Activated CD8-positive, alpha-beta memory T cell treated with anti-CD3 and anti-CD28 coated beads, Interleukin-2, amount 50 U/mL, for 24 hours (primary cell): ENCODE results near the gene MYMX.

ENCODE experiments used
- DNase-seq: peaks from one replicate; pipeline ENCODE4 v3.0.0-alpha.2; 2020; ENCODE audit errors: extremely low read depth

MYMX gene

GRCh38 chr6:44232676-44233566 lies 16.2 kb downstream of the MYMX start:
- no peak for DNase-seq

DNA sequence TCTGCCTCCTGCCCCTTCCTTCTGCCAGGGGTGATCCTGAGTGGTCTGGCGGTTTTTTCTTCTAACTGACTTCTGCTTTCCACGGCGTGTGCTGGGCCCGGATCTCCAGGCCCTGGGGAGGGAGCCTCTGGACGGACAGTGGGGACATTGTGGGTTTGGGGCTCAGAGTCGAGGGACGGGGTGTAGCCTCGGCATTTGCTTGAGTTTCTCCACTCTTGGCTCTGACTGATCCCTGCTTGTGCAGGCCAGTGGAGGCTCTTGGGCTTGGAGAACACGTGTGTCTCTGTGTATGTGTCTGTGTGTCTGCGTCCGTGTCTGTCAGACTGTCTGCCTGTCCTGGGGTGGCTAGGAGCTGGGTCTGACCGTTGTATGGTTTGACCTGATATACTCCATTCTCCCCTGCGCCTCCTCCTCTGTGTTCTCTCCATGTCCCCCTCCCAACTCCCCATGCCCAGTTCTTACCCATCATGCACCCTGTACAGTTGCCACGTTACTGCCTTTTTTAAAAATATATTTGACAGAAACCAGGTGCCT lies 16.9 kb downstream of the MYMX start:
- no peak for DNase-seq

GRCh38 chr6:44234101-44235025 lies 17.6 kb downstream of the MYMX start:
- DNase-seq = no peak

GRCh38 chr6:44235269-44235668 lies 18.5 kb downstream of the MYMX start:
- DNase-seq = no peak

- no peak for DNase-seq
Observed at GRCh38 chr6:44235891-44236516, 19.3 kb downstream of the MYMX start.

GRCh38 chr6:44237021-44237812 lies 20.5 kb downstream of the MYMX start:
- DNase-seq = peak; percentile 49

GRCh38 chr6:44237813-44238433 lies 21.2 kb downstream of the MYMX start:
- peak; percentile 61 for DNase-seq

GRCh38 chr6:44238687-44239350 lies 22.1 kb downstream of the MYMX start:
- no peak for DNase-seq

DNA sequence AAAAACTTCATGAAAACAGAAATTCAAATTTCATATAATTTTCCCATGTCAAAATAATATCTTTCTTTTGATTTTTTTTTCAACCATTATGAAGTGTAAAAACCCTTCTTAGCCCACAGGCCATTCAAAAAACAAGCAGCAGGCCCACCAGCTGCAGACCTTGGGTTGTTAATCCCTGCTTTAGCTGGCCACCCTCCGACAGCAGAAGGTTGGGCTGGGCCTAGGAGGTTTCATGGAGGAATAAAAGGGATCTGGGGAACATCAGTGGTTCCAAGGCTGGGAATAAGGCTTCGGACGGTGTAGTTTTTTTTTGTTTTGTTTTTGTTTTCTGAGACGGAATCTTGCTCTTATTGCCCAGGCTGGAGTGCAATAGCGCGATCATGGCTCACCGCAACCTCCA lies 26.6 kb downstream of the MYMX start:
- no peak for DNase-seq

DNA sequence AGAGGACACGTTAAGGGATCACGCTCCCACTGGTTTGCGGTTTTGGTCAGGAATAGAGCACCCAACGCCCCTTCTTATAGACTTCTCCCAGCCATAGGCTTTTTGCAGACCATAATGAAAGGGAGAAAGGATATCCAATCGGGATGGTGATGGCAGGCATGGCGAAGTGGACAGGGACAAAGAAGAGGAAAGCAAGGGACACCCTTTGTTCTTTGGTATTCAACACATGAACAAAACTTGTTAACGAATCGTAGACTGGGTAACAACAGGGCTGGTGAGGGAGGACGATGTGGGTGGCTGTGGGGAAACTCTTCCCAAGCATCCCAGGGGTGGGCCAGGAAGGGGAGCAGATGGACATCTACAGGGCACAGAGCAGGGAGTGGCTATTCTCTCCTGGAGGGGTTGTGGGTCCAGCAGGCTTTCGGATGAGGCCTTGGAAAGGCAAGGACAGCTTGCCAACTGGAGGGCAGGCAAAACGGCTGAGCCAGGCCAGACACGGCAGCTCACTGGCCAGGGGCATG lies 28.7 kb downstream of the MYMX start:
- DNase-seq = no peak

DNA sequence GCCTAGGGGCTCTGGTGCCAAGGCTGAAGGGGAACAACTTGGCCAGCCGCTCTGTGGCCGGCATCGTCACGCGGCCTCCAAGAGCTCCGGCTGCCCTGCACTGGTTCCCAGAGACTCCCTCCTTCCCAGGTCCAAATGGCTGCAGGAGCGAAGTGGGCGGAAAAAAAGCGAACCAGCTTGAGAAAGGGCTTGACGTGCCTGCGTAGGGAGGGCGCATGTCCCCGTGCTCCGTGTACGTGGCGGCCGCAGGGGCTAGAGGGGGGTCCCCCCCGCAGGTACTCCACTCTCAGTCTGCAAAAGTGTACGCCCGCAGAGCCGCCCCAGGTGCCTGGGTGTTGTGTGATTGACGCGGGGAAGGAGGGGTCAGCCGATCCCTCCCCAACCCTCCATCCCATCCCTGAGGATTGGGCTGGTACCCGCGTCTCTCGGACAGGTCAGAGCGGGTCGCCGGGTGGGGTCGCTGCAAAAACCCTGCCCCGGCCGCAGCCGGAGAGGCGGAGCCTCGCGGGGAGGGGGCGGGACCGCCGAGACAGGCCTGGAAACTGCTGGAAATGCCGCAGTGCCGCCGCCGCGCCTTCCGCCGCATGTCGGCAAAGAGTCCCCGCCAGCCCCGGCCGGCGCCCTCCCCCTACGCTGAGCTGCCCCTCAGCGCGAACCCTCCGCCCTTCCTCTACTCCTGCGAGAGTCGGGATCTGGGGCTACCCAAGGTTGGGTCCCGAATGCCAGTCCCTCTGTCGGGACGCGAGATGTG lies 29.4 kb downstream of the MYMX start:
- peak; percentile 69 for DNase-seq

- peak; percentile 95 for DNase-seq
Observed at GRCh38 chr6:44246663-44247337, 30.1 kb downstream of the MYMX start, which contains the start of gene HSP90AB1. Gene HSP90AB1 (plus strand): TSS chr6:44247101. CDS start chr6:44248630, 1,529 bp downstream.

DNA sequence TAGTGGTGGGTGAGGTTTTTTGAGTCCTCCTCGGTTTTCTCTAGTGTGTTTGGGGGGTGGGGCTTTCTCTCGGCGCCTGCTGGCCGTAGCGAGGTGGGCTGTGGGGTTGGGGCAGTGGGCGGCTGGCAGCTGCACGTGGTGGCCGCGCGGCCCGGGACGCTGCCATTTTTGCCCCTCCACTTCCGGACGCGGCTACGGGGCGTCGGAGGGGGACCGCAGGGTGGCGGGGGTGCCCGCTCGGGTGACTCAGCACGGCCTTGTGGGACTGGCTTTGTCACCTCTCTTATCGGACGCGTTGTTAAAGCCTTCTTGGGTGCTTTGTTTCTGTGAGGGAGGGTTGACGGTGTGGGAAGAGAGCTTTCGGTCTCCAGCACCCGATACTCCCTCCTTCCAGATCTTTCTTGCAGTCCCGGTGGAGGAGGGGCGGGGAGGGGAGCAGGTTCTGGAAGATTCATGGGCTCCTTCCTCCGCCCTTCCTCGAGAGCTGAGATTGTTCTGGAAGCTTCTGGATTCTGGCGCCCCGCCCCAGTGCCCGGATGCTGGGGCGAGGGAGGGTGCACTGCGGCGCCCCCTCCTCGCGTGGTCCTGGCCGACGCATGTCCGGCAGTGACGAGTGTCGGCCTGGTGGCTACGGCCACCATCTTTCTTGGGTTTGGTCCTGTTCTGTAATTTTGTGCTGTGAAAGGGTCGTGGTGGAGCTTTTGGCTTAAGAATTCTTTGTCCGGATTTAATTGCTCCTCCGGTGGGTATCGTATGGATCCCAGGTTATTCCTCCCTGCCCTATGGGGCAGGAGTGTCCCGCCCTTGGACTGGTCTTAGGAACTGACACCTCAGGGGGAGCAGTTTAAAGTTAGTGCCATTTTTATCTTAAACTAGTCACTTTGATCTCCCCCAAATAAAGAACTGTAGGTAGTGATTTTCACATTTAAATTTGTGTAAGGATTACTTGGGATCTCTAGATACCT lies 30.9 kb downstream of the MYMX start:
- peak; percentile 78 for DNase-seq

- no peak for DNase-seq
Observed at GRCh38 chr6:44248579-44248978, 31.9 kb downstream of the MYMX start.

DNA sequence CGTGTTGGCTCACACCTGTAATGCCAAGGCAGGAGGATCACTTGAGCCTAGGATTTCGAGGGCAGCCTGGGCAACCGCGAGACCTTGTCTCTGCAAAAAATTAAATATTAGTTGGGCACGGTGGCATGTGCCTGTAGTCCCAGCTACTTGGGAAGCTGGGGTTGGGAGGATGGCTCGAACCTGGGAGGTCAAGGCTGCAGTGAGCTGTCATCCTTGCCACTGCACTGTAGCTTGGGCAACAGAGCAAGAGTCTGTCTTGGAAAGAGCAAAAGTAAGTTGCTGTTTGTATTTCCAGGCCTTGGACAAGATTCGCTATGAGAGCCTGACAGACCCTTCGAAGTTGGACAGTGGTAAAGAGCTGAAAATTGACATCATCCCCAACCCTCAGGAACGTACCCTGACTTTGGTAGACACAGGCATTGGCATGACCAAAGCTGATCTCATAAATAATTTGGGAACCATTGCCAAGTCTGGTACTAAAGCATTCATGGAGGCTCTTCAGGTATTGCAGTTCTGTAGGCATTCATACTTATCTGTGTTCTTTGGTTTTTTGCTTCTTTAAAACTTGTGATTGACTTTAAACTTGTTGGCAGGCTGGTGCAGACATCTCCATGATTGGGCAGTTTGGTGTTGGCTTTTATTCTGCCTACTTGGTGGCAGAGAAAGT lies 32.5 kb downstream of the MYMX start:
- DNase-seq = no peak

GRCh38 chr6:44250067-44250717 lies 33.5 kb downstream of the MYMX start:
- DNase-seq = no peak
